ENCODE results near the gene SNX14. TPM values are rescaled to one million over a fixed set of nuclear protein-coding genes. Genes with fewer than 3 reads are reported as not detected.

The SNX14 gene
- total RNA-seq, 1 experiment from 2014 or later = 65.4 TPM

- no peaks in the 10 kb centered on the region for H3K79me2 ChIP-seq (ENCODE audit: low read length)
- H3K9me2 ChIP-seq (replicated peaks; ENCODE audit: low read length) = no peaks in the 10 kb centered on the region
- no peaks in the 10 kb centered on the region for H3K9me3 ChIP-seq (ENCODE audit: low read length)
- peak; percentile 8 for DNase-seq
- H3K4me3 ChIP-seq (ENCODE audit: low read length) = no peak overlapping the region
- H3K27ac ChIP-seq (ENCODE audit: low read length) = no peak overlapping the region
- CTCF ChIA-PET = no interaction called here
- H3K9ac ChIP-seq (ENCODE audit: low read length) = no peak overlapping the region
- H4K20me1 ChIP-seq (ENCODE audit: low read length) = no peaks in the 10 kb centered on the region
- no peak overlapping the region for H3K4me2 ChIP-seq (ENCODE audit: low read length)
- no peaks in the 10 kb centered on the region for H3K27me3 ChIP-seq (ENCODE audit: low read length)
- POLR2A ChIA-PET (ENCODE audit: unreplicated experiment) = interaction anchor here (0.5 kb wide), 1 partner anchor 19 kb away, joined by 3 read pairs; no protein-coding TSS in a partner anchor
- no peak overlapping the region for H2AFZ ChIP-seq (ENCODE audit: low read length)
- intact Hi-C loops (cut with micrococcal nuclease) = no loop called here
- peaks cover 35% of the 10 kb centered on the region for H3K4me1 ChIP-seq (ENCODE audit: insufficient read depth, low read length)
- H3F3A ChIP-seq (ENCODE audit: low read length, unreplicated experiment) = no peaks in the 10 kb centered on the region
- no peak for ATAC-seq
- no peak for TF ChIP-seq EZH2phosphoT487 (IDR thresholded peaks at IDR 0.05; ENCODE audit: borderline replicate concordance, low read length)
- TF ChIP-seq EZH2 (IDR thresholded peaks at IDR 0.05; ENCODE audit: low read length, unreplicated experiment) = no peak
- no peak for TF ChIP-seq CTCF (conservative IDR thresholded peaks at IDR 0.05; ENCODE audit: low read depth, low read length)
- TSS peak; percentile 34 for BruUV-seq (replicated peaks)
- H3K36me3 ChIP-seq (ENCODE audit: low read depth, low read length) = no peaks in the 10 kb centered on the region
Observed at GRCh38 chr6:85494547-85495536, 98.8 kb downstream of the SNX14 start.

GRCh38 chr6:85493389-85493788, 100.3 kb downstream of the SNX14 start:
- intact Hi-C loops (cut with micrococcal nuclease) = no loop called here
- Histone ChIP-seq H2AFZ (ENCODE audit: low read length) (no peak overlapping the region), H3K27me3 (ENCODE audit: low read length) (no peaks in the 10 kb centered on the region), H3K36me3 (ENCODE audit: low read depth, low read length) (no peaks in the 10 kb centered on the region), H3K4me2 (ENCODE audit: low read length) (no peak overlapping the region), H3K4me1 (ENCODE audit: insufficient read depth, low read length) (peaks cover 25% of the 10 kb centered on the region), H3K9ac (ENCODE audit: low read length) (no peak overlapping the region), H3K27ac (ENCODE audit: low read length) (no peak overlapping the region), H3K79me2 (ENCODE audit: low read length) (no peaks in the 10 kb centered on the region), H3K9me3 (ENCODE audit: low read length) (no peaks in the 10 kb centered on the region), H4K20me1 (ENCODE audit: low read length) (no peaks in the 10 kb centered on the region), H3F3A (ENCODE audit: low read length, unreplicated experiment) (no peaks in the 10 kb centered on the region), H3K9me2 (replicated peaks; ENCODE audit: low read length) (no peaks in the 10 kb centered on the region), H3K4me3 (ENCODE audit: low read length) (no peak overlapping the region)
- POLR2A ChIA-PET (ENCODE audit: unreplicated experiment) = no interaction called here
- BruUV-seq (replicated peaks) = no TSS peak
- CTCF ChIA-PET = no interaction called here
- TF ChIP-seq CTCF (conservative IDR thresholded peaks at IDR 0.05; ENCODE audit: low read depth, low read length) (no peak), EZH2 (IDR thresholded peaks at IDR 0.05; ENCODE audit: low read length, unreplicated experiment) (no peak), EZH2phosphoT487 (IDR thresholded peaks at IDR 0.05; ENCODE audit: borderline replicate concordance, low read length) (no peak)
- no peak for ATAC-seq
- no peak for DNase-seq

All from PC-3 (cell line).